ENCODE results near the gene TENT4B. TPM values are rescaled to one million over a fixed set of nuclear protein-coding genes. Genes with fewer than 3 reads are reported as not detected.

The TENT4B gene
- total RNA-seq, 6 donors from 2014 or later: 7.2 to 19.2 (median 10.6) TPM

DNA sequence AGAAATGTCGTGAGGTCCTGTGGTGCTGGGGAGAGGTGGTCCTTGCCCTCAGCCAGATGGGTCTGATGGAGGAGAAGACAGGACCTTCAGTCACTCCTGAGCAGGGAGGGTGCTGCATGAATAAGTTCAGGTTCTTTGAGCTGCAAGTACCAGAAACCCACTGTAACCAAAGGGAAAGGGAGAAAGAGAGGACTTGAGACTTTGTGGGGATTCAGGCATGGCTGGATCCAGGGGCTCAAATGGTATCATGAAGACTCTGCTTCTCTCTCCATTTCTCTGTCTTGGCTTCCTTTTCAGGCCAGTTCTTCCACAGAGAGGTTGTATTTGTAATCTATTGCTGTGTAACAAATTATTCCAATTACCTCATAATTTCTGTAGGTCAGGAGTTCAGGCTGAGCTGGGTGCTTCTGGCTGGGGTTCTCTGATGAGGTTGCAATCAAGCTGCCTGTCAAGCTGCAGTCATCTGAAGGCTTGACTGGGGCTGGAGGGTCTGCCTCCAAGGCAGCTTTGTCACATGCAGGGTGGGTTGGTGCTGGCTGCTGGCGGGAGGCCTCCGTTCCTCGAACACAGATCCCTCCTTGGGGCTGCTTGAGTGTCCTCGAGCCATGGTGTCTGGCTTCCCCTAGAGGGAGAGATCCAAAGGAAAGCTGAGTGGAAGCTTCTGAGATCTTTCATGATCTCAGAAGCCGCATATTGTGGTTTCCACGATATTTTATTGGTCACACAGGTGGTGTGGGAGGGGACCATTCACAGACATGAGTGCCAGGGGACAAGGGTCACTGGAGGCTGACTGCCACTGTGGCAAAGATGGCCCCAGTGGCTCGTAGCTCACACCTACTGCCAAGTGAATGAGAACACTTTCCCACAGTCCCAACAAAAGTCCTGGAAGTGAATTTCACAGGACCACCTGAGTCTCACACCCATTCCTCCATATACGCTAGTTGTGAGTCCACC lies 107.4 kb downstream of the TENT4B start:
- ATAC-seq (ENCODE audit: low FRiP score in 2 of 2): no peak
- peak overlapping the region in 2 of 4 donors; percentile 16 to 24 for H3K27ac ChIP-seq

DNA sequence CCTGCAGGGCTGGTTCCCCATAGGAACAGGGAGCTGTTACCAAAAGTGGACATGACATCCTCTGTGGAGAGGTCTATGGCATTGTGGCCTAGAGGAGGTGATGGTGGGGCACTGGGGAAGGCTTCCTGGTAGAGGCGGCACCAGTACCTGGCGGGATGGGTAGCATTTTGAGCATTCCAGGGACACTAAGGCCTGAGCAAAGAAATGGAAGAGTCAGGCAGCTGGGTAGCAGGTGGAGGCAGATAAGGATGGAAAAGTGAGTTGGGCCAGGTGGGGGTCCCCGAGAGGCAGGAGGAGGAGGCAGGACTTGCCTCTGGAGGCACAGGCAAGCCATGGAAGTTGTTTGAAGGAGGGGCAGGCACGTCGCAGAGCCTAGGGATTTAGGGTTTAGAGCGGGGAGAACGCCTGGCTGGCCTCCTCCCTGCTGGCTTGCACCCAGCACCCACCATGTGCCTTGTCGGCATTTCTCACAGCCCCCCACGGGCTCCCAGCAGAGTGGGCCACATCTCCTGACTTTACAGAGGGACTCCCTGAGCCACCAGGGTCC lies 108.1 kb downstream of the TENT4B start:
- Histone ChIP-seq H3K27me3 (no peaks in the 10 kb centered on the region), H3K36me3 (no peaks in the 10 kb centered on the region), H3K9me3 (no peaks in the 10 kb centered on the region), H3K4me3 (no peak overlapping the region), H3K4me1 (peaks cover 25 to 38% (median 30%) of the 10 kb centered on the region in 4 donors), H3K27ac (peak overlapping the region in 2 of 4 donors; percentile 29 to 52)
- DNase-seq: peak in 1 of 2 donors; percentile 18
- TF ChIP-seq POLR2AphosphoS5 (IDR thresholded peaks at IDR 0.05) (no peak), POLR2A (IDR thresholded peaks at IDR 0.05) (no peak), EP300 (IDR thresholded peaks at IDR 0.05) (no peak)
- TF ChIP-seq, protein P1, sequence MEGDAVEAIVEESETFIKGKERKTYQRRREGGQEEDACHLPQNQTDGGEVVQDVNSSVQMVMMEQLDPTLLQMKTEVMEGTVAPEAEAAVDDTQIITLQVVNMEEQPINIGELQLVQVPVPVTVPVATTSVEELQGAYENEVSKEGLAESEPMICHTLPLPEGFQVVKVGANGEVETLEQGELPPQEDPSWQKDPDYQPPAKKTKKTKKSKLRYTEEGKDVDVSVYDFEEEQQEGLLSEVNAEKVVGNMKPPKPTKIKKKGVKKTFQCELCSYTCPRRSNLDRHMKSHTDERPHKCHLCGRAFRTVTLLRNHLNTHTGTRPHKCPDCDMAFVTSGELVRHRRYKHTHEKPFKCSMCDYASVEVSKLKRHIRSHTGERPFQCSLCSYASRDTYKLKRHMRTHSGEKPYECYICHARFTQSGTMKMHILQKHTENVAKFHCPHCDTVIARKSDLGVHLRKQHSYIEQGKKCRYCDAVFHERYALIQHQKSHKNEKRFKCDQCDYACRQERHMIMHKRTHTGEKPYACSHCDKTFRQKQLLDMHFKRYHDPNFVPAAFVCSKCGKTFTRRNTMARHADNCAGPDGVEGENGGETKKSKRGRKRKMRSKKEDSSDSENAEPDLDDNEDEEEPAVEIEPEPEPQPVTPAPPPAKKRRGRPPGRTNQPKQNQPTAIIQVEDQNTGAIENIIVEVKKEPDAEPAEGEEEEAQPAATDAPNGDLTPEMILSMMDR (IDR thresholded peaks at IDR 0.05): no peak
- no peak for ATAC-seq (ENCODE audit: low FRiP score in 2 of 2)
- 68 to 74% methylated on average over 9 of the region's 9 CpGs for WGBS, 2 donors

More for the DNA sequence above, 107.4 kb downstream of the TENT4B start:
- Histone ChIP-seq H3K9me3 (no peaks in the 10 kb centered on the region), H3K36me3 (no peaks in the 10 kb centered on the region), H3K27me3 (no peaks in the 10 kb centered on the region), H3K4me3 (no peak overlapping the region), H3K4me1 (peaks cover 19 to 32% (median 23%) of the 10 kb centered on the region in 4 donors)
- TF ChIP-seq, protein P1 (IDR thresholded peaks at IDR 0.05): no peak
- TF ChIP-seq POLR2A (IDR thresholded peaks at IDR 0.05): no peak
- no peak for TF ChIP-seq EP300 (IDR thresholded peaks at IDR 0.05)
- no peak for TF ChIP-seq POLR2AphosphoS5 (IDR thresholded peaks at IDR 0.05)
- peak in 1 of 2 donors; percentile 10 for DNase-seq
- 90 to 94% methylated on average over 9 of the region's 9 CpGs for WGBS, 2 donors

DNA sequence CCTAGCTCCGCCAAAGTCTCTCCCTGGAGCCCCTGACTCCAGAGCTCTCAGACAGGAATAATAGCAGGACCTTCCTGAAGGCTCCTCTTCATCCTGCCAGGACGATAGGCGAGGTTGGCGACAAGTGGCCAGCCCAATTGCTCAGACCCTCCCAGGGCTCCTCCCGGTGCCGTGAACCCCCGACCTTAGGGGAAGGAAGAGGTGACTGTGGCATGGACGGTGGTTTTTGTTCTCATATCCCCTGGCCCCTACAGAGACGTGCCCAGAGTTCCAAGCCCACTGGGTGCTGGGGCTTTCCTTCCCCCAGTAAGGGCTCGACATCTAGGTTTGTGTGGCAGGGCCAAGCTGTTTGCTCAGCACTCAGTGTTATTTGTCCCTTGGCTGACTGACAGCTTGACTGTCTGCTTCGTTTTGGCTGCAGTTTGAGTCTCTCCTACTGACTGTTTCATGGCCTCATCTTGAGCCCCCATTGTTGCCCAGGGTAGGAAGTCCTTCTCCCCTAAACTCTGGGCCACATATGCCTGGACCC lies 108.7 kb downstream of the TENT4B start:
- Histone ChIP-seq H3K4me1 (peaks cover 27 to 44% (median 36%) of the 10 kb centered on the region in 4 donors), H3K4me3 (no peak overlapping the region), H3K9me3 (no peaks in the 10 kb centered on the region), H3K27ac (peak overlapping the region in 2 of 4 donors; percentile 29 to 52), H3K36me3 (no peaks in the 10 kb centered on the region), H3K27me3 (no peaks in the 10 kb centered on the region)
- ATAC-seq (ENCODE audit: low FRiP score in 2 of 2) (peak in 1 of 2 donors; percentile 32), DNase-seq (peak in 1 of 2 donors; percentile 62)
- WGBS, 2 donors: 37 to 40% methylated on average over 11 of the region's 11 CpGs
- TF ChIP-seq, protein P1 (IDR thresholded peaks at IDR 0.05): no peak
- TF ChIP-seq POLR2AphosphoS5 (IDR thresholded peaks at IDR 0.05) (no peak), POLR2A (IDR thresholded peaks at IDR 0.05) (no peak), EP300 (IDR thresholded peaks at IDR 0.05) (no peak)

DNA sequence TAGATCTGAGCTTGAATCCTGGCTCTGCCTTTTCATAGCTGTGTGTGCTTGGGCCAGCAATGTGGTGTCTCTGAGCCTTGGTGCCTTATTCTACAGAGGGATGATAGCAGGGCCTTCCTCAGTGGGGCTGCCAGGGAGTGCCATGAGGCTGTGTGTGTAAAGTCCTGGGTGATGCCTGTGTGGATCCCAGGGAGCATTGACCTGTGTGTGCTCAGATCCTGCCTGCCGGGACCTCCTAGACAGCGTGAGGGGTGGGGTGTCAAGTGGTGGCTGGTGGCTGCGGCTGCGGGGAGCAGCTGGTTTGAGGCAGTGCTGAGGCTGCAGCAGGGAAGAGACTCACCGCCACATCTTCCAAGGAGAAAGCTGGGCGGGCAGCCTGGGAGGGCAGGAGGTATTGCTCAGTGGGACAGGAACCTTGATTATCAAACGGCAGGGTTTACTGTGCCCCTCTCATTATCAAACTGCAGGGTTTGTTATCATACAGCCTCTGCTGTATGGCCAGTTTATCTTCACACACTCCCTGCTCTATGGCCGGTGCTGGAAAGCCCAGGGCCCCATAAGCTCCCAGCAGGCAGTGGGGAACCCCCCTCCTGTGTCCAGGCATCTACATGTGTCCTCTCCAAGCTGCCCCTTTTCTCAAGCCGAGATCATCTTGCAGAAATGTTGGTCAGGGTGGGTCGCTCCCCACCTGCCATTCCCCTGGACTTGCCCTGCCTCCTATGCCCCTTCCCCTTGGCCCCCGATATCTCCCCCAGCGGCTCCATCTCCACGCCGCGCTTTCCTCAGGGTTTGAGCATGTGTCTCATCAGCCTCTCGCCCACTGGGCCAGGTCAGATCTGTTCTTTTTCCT lies 110.2 kb downstream of the TENT4B start:
- ATAC-seq (ENCODE audit: low FRiP score in 2 of 2) (no peak), DNase-seq (peak in 1 of 2 donors; percentile 19)
- Histone ChIP-seq H3K9me3 (no peaks in the 10 kb centered on the region), H3K4me1 (peaks cover 34 to 59% (median 47%) of the 10 kb centered on the region in 4 donors), H3K27me3 (no peaks in the 10 kb centered on the region), H3K36me3 (no peaks in the 10 kb centered on the region), H3K27ac (peak overlapping the region in 1 of 4 donors; percentile 23), H3K4me3 (no peak overlapping the region)
- WGBS, 2 donors: 85 to 94% methylated on average over 12 to 16 of the region's 16 CpGs
- TF ChIP-seq, protein P1 (IDR thresholded peaks at IDR 0.05): no peak
- TF ChIP-seq POLR2A (IDR thresholded peaks at IDR 0.05) (no peak), EP300 (IDR thresholded peaks at IDR 0.05) (no peak), POLR2AphosphoS5 (IDR thresholded peaks at IDR 0.05) (no peak)

Measured in upper lobe of left lung (tissue), 6 donors.